Right lobe of liver (tissue), 4 donors: Measurements from ENCODE around the gene DTX3L.

Experiments
- CTCF ChIP-seq, 4 donors: fragments of 200-600 bp in 3 of 4; fragments of 450-650 bp in 1 of 4; IDR thresholded peaks; one replicate each; pipeline versions ENCODE4 v1.5.1 to v1.8.0; 2016 to 2022; ENCODE audit warnings: antibody characterized with exemption in 4 of 4, mild to moderate bottlenecking in 2 of 4
- POLR2A ChIP-seq: fragments of 450-650 bp; IDR thresholded peaks from one replicate; pipeline ENCODE4 v1.6.1; 2017; ENCODE audit warnings: antibody characterized with exemption, mild to moderate bottlenecking
- donor health status: DM: no; HTN: no; CAD: no.
- donor health status: DM: no; HTN: no; CAD: no.
- donor health status: DM: no; HTN: yes; CAD: no.

GRCh38 chr3:122530164-122530563 lies 34.0 kb upstream of the DTX3L start:
- TF ChIP-seq POLR2A, result no peak
- TF ChIP-seq CTCF (IDR thresholded peaks at IDR 0.05), result no peak
